ENCODE measurements around the gene PRDM13. TPM values are rescaled to one million over a fixed set of nuclear protein-coding genes. Genes with fewer than 3 reads are reported as not detected.
"Not testable (repeated sequence)": the region's sequence is repeated elsewhere in the genome, so short reads cannot be mapped to it uniquely, and the experiment has no call there.

PRDM13 gene
- total RNA-seq, 1 donor from 2014 or later: 1.2 TPM

DNA sequence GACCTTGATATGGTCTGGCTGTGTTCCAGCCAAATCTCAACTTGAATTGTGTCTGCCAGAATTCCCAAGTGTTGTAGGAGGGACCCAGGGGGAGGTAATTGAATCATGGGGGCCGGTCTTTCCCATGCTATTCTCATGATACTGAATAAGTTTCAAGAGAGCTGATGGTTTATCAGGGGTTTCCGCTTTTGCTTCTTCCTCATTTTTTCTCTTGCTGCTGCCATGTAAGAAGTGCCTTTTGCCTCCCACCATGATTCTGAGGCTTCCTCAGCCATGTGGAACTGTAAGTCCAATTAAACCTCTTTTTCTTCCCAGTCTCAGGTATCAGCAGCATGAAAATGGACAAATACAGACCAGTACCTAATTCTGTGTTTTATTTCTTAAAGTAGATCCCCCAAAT is 15.4 kb downstream of the PRDM13 start:
- not testable (repeated sequence) for DNase-seq (ENCODE audit: low spot score)

- no peak for DNase-seq (ENCODE audit: low spot score)
These were observed 22.7 kb downstream of the PRDM13 start for GRCh38 chr6:99629293-99629692.

- DNase-seq (ENCODE audit: low spot score): no peak
These were observed 31.0 kb downstream of the PRDM13 start for GRCh38 chr6:99637629-99638028.

GRCh38 chr6:99638358-99638757 is 31.7 kb downstream of the PRDM13 start:
- not testable (repeated sequence) for DNase-seq (ENCODE audit: low spot score)

GRCh38 chr6:99641270-99641669 is 34.6 kb downstream of the PRDM13 start:
- DNase-seq (ENCODE audit: low spot score): no peak

DNA sequence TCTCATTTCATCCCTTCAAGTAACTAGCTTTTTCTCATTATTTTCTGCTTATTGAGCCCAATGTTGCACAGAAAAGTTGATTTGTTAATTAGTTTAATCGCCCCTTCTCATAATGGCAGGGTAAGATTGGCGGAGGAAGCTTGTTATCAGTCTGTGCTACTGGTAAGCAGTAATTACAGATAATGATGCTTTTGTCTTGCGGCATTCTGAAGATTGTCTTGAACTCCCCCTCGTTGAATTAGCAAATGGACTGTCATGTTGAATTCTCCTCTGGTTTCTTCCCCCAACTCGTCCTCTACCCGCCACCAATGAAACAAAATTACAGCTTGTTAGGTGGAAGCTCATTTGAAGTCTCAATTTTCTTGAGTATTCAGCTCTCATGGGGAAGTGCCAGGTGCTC is 39.4 kb downstream of the PRDM13 start:
- DNase-seq (ENCODE audit: low spot score): no peak

DNA sequence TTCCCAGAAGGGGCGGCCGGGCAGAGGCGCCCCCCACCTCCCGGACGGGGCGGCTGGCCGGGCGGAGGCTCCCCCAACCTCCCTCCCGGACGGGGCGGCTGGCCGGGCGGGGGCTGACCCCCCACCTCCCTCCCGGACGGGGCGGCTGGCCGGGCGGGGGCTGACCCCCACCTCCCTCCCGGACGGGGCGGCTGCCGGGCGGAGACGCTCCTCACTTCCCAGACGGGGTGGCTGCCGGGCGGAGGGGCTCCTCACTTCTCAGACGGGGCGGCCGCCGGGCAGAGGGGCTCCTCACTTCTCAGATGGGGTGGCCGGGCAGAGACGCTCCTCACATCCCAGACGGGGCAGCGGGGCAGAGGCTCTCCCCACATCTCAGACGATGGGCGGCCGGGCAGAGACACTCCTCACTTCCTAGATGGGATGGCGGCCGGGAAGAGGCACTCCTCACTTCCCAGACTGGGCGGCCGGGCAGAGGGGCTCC is 43.5 kb downstream of the PRDM13 start:
- DNase-seq (ENCODE audit: low spot score): not testable (repeated sequence)

DNA sequence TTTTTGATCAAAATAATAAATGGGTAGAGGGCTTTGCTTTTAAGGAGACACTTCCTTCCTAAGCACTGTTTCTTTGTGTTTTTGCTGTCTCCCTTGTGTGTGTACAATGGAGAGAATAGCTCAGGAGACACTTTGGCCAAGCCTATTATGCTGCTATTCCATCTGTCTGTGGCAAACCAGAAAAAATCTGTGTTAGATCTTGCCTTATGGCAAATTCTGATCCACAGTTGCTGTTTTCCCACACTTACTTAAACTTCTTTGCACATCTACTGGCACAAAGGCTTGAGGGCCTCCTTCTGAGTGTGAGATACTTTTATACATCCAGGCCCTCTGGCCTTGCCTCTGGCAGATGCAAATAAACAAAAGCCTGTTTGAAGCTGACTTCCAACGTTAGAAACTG is 53.6 kb downstream of the PRDM13 start:
- no peak for DNase-seq (ENCODE audit: low spot score)

GRCh38 chr6:99661870-99662269 is 55.2 kb downstream of the PRDM13 start:
- no peak for DNase-seq (ENCODE audit: low spot score)

GRCh38 chr6:99662616-99663015 is 56.0 kb downstream of the PRDM13 start:
- no peak for DNase-seq (ENCODE audit: low spot score)

Other genes starting within 250 kb of the PRDM13 start
- 0.96 TPM for gene COQ3, start 212.6 kb upstream of the PRDM13 start, total RNA-seq (ENCODE audit: insufficient read depth, low replicate concordance)
- gene PNISR, start 181.5 kb upstream of the PRDM13 start, total RNA-seq (ENCODE audit: insufficient read depth, low replicate concordance): 92.7 TPM
- gene USP45, start 91.4 kb upstream of the PRDM13 start, total RNA-seq (ENCODE audit: insufficient read depth, low replicate concordance): 5.5 TPM
- 100 TPM for gene CCNC, start 38.2 kb upstream of the PRDM13 start, total RNA-seq (ENCODE audit: insufficient read depth, low replicate concordance)

Measured in umbilical cord (tissue), 2 donors.